Type B pancreatic cell (in vitro differentiated cells): ENCODE measurements around the gene TSFM. TPM values are rescaled to one million over a fixed set of nuclear protein-coding genes. Genes with fewer than 3 reads are reported as not detected.

Source experiments
- DNase-seq: peaks from one replicate; pipeline ENCODE4 v3.0.0; 2021; ENCODE audit warnings: mixed read lengths; ENCODE audit not compliant: unreplicated experiment; ENCODE audit errors: extremely low spot score
- H3K27ac Mint-ChIP-seq: 2 replicates; pipeline ENCODE4 v1.8.0; 2021; ENCODE audit warnings: mild to moderate bottlenecking, mixed read lengths
- H3K27me3 Mint-ChIP-seq: 2 replicates; pipeline ENCODE4 v1.8.0; 2021; ENCODE audit warnings: mixed read lengths
- H3K36me3 Mint-ChIP-seq: 2 replicates; pipeline ENCODE4 v1.8.0; 2021; ENCODE audit warnings: mixed read lengths
- H3K4me1 Mint-ChIP-seq: one replicate; pipeline ENCODE4 v1.8.0; 2021; ENCODE audit warnings: mixed read lengths; ENCODE audit not compliant: unreplicated experiment
- H3K4me3 Mint-ChIP-seq: 2 replicates; pipeline ENCODE4 v1.8.0; 2021; ENCODE audit warnings: mild to moderate bottlenecking, mixed read lengths
- H3K9me3 Mint-ChIP-seq: 2 replicates; pipeline ENCODE4 v1.8.0; 2021; ENCODE audit warnings: mixed read lengths
- CTCF ChIP-seq: fragments of 200-600 bp; sonication (generic); conservative IDR thresholded peaks from 2 replicates; pipeline ENCODE4 v1.5.0; 2021; ENCODE audit warnings: antibody characterized with exemption, mild to moderate bottlenecking
- total RNA-seq: library from RNA; stranded (reverse); gene quantifications from 2 replicates; pipeline ENCODE4 v1.2.1, GENCODE V29; 2021; ENCODE audit warnings: low replicate concordance

The TSFM gene
- total RNA-seq, 1 donor from 2014 or later: 33.0 TPM

- H3K36me3 Mint-ChIP-seq: peaks cover 12% of the 10 kb centered on the region
- peak overlapping the region; percentile 57 for H3K4me3 Mint-ChIP-seq
Measured at GRCh38 chr12:57764662-57765002, 18.0 kb upstream of the TSFM start.

GRCh38 chr12:57765003-57765697, 17.4 kb upstream of the TSFM start:
- no peak overlapping the region for H3K27ac Mint-ChIP-seq
- peak overlapping the region; percentile 65 for H3K4me3 Mint-ChIP-seq
- DNase-seq: no peak

More at GRCh38 chr12:57764662-57765002, 18.0 kb upstream of the TSFM start:
- no peaks in the 10 kb centered on the region for H3K9me3 Mint-ChIP-seq
- H3K4me1 Mint-ChIP-seq: peaks cover 6% of the 10 kb centered on the region
- DNase-seq: no peak
- peaks cover 87% of the 10 kb centered on the region for H3K27me3 Mint-ChIP-seq
- H3K27ac Mint-ChIP-seq: no peak overlapping the region
- TF ChIP-seq CTCF: no peak

GRCh38 chr12:57765698-57766463, 16.7 kb upstream of the TSFM start:
- peaks cover 22% of the 10 kb centered on the region for H3K36me3 Mint-ChIP-seq
- H3K27me3 Mint-ChIP-seq: peaks cover 75% of the 10 kb centered on the region
- TF ChIP-seq CTCF: no peak
- DNase-seq: no peak
- no peaks in the 10 kb centered on the region for H3K9me3 Mint-ChIP-seq
- H3K4me3 Mint-ChIP-seq: peak overlapping the region; percentile 70
- peaks cover 11% of the 10 kb centered on the region for H3K4me1 Mint-ChIP-seq
- no peak overlapping the region for H3K27ac Mint-ChIP-seq

More at GRCh38 chr12:57765003-57765697, 17.4 kb upstream of the TSFM start:
- Mint-ChIP-seq H3K4me1 (peaks cover 6% of the 10 kb centered on the region), H3K9me3 (no peaks in the 10 kb centered on the region), H3K36me3 (peaks cover 17% of the 10 kb centered on the region), H3K27me3 (peaks cover 82% of the 10 kb centered on the region)
- TF ChIP-seq CTCF: peak; percentile 28

GRCh38 chr12:57766464-57767304, 15.9 kb upstream of the TSFM start, which contains the start of gene CYP27B1:
Gene CYP27B1 (minus strand): TSS chr12:57767078. CDS start chr12:57767041, 37 bp downstream.
- H3K27me3 Mint-ChIP-seq: peaks cover 68% of the 10 kb centered on the region
- no peak for TF ChIP-seq CTCF
- H3K9me3 Mint-ChIP-seq: no peaks in the 10 kb centered on the region
- H3K36me3 Mint-ChIP-seq: peaks cover 22% of the 10 kb centered on the region
- DNase-seq: no peak
- H3K27ac Mint-ChIP-seq: no peak within 1 kb of the TSS
- H3K4me1 Mint-ChIP-seq: peaks cover 19% of the 10 kb centered on the region
- peak within 1 kb of the TSS; percentile 70 for H3K4me3 Mint-ChIP-seq

GRCh38 chr12:57767305-57767698, 15.3 kb upstream of the TSFM start:
- no peak overlapping the region for H3K4me3 Mint-ChIP-seq

More at GRCh38 chr12:57767305-57767698, 15.3 kb upstream of the TSFM start:
- TF ChIP-seq CTCF: no peak
- Mint-ChIP-seq H3K27me3 (peaks cover 62% of the 10 kb centered on the region), H3K27ac (no peak overlapping the region), H3K4me1 (peaks cover 22% of the 10 kb centered on the region), H3K9me3 (no peaks in the 10 kb centered on the region), H3K36me3 (peaks cover 22% of the 10 kb centered on the region)
- DNase-seq: no peak
